H1 (cell line): ENCODE measurements around the gene PGAM1. TPM values are rescaled to one million over a fixed set of nuclear protein-coding genes. Genes with fewer than 3 reads are reported as not detected.

ENCODE experiments used
- CTCF ChIA-PET: fragments of 300-600 bp; sonication (Branson Sonifier 250); formaldehyde crosslinking; loops from one replicate; lab custom pipeline; 2021; ENCODE audit not compliant: partially characterized antibody; lab: Charles Lee
- POLR2A ChIA-PET: fragments of 300-600 bp; sonication (Branson Sonifier 250); formaldehyde crosslinking; loops from one replicate; lab custom pipeline; 2021; ENCODE audit warnings: inconsistent platforms; ENCODE audit not compliant: partially characterized antibody; lab: Charles Lee
- DNase-seq, 2 experiments: peaks; one replicate each; pipeline versions ENCODE4 v3.0.0 to v3.0.0-alpha.2; 2010 to 2022; ENCODE audit warnings: low spot score in 2 of 2, low read depth in 1 of 2, mixed read lengths in 1 of 2
- FAIRE-seq: peaks from 2 replicates; lab custom pipeline; 2011; peaks lifted over from hg19 to GRCh38; lab: Jason Lieb, UNC
- H2AFZ ChIP-seq: 2 replicates; pipeline ENCODE4 v1.8.1; 2012; ENCODE audit warnings: low read length, inconsistent platforms
- H2AK5ac ChIP-seq: 2 replicates; pipeline ENCODE4 v1.6.1; 2013; ENCODE audit warnings: low read depth, low read length
- H2BK120ac ChIP-seq: replicated peaks from 2 replicates; pipeline ENCODE3; 2013; ENCODE audit warnings: low read depth, low read length, inconsistent platforms
- H2BK12ac ChIP-seq: 2 replicates; pipeline ENCODE4 v1.6.1; 2013; ENCODE audit warnings: low read depth, low read length
- H2BK15ac ChIP-seq: 2 replicates; pipeline ENCODE4 v1.6.1; 2013; ENCODE audit warnings: low read length
- H2BK20ac ChIP-seq: 2 replicates; pipeline ENCODE4 v1.6.1; 2013; ENCODE audit warnings: low read length
- H2BK5ac ChIP-seq: 2 replicates; pipeline ENCODE4 v1.6.1; 2013; ENCODE audit warnings: low read depth, low read length
- H3K14ac ChIP-seq: 2 replicates; pipeline ENCODE4 v1.6.1; 2013; ENCODE audit warnings: inconsistent platforms; ENCODE audit not compliant: insufficient read length
- H3K18ac ChIP-seq: 2 replicates; pipeline ENCODE4 v1.6.1; 2013; ENCODE audit warnings: low read length; ENCODE audit errors: extremely low read depth
- H3K23ac ChIP-seq: 2 replicates; pipeline ENCODE4 v1.6.1; 2013; ENCODE audit warnings: inconsistent platforms; ENCODE audit not compliant: insufficient read length
- H3K23me2 ChIP-seq: 2 replicates; pipeline ENCODE4 v1.6.1; 2013; ENCODE audit warnings: low read depth, low read length
- H3K27ac ChIP-seq: 2 replicates; pipeline ENCODE4 v1.6.1; 2011; ENCODE audit warnings: low read depth, low read length, inconsistent platforms
- H3K27me3 ChIP-seq, 4 experiments: replicated peaks in 1 of 4; 1 replicate in 1 of 4; 2 replicates in 3 of 4; pipeline versions ENCODE4 v1.6.1 to v1.8.1; 2011 to 2013; ENCODE audit warnings: low read length in 3 of 4, mild to moderate bottlenecking in 3 of 4, inconsistent platforms in 2 of 4, mixed read lengths in 2 of 4, moderate library complexity in 1 of 4; ENCODE audit not compliant: control insufficient read depth in 3 of 4, insufficient read depth in 3 of 4; ENCODE audit errors: extremely low read depth in 1 of 4
- H3K36me3 ChIP-seq, 4 experiments: 2 replicates each; pipeline versions ENCODE4 v1.6.1 to v1.8.1; 2011 to 2013; ENCODE audit warnings: mild to moderate bottlenecking in 4 of 4, low read length in 3 of 4, moderate library complexity in 2 of 4, control low read depth in 1 of 4, inconsistent platforms in 1 of 4; ENCODE audit not compliant: insufficient read depth in 4 of 4, control insufficient read depth in 2 of 4
- H3K4ac ChIP-seq: replicated peaks from 2 replicates; pipeline ENCODE3; 2013; ENCODE audit warnings: low read length, low read depth, mixed read lengths, inconsistent platforms; ENCODE audit not compliant: insufficient read length
- H3K4me1 ChIP-seq, 4 experiments: replicated peaks in 1 of 4; 1 replicate in 1 of 4; 2 replicates in 3 of 4; pipeline versions ENCODE4 v1.6.1 to v1.8.1; 2011 to 2013; ENCODE audit warnings: low read length in 3 of 4, inconsistent platforms in 2 of 4, mixed read lengths in 1 of 4; ENCODE audit not compliant: insufficient read depth in 4 of 4, control insufficient read depth in 3 of 4
- H3K4me2 ChIP-seq, 2 experiments: 2 replicates each; pipeline versions ENCODE4 v1.6.1 to v1.8.1; 2011 to 2013; ENCODE audit warnings: low read depth in 2 of 2, low read length in 2 of 2, control low read depth in 1 of 2, inconsistent platforms in 1 of 2, mild to moderate bottlenecking in 1 of 2; ENCODE audit not compliant: insufficient read depth in 1 of 2
- H3K4me3 ChIP-seq, 4 experiments: fragments of 200-600, 300-600 bp in 1 of 4; sonication (generic), shearing (Covaris generic), sonication (Bioruptor Twin) in 1 of 4; 2 replicates each; pipeline versions ENCODE4 v1.5.1 to v1.8.1; 2011 to 2016; ENCODE audit warnings: low read length in 4 of 4, low read depth in 3 of 4, control low read depth in 2 of 4, inconsistent platforms in 2 of 4, mild to moderate bottlenecking in 2 of 4, mixed read lengths in 1 of 4, moderate library complexity in 1 of 4; ENCODE audit not compliant: insufficient read depth in 2 of 4; ENCODE audit errors: extremely low read depth in 1 of 4
- H3K56ac ChIP-seq: replicated peaks from 2 replicates; pipeline ENCODE3; 2013; ENCODE audit warnings: low read depth, mild to moderate bottlenecking, mixed read lengths, low read length, inconsistent platforms; ENCODE audit not compliant: insufficient read length
- H3K79me1 ChIP-seq: 2 replicates; pipeline ENCODE4 v1.6.1; 2013; ENCODE audit warnings: low read depth, low read length, control low read depth
- H3K79me2 ChIP-seq, 2 experiments: 2 replicates each; pipeline versions ENCODE4 v1.6.1 to v1.8.1; 2012 to 2013; ENCODE audit warnings: low read length in 2 of 2, mild to moderate bottlenecking in 2 of 2, inconsistent platforms in 1 of 2; ENCODE audit not compliant: insufficient read depth in 2 of 2, control insufficient read depth in 1 of 2
- H3K9ac ChIP-seq, 4 experiments: replicated peaks in 1 of 4; 1 replicate in 1 of 4; 2 replicates in 3 of 4; pipeline versions ENCODE4 v1.6.1 to v1.8.1; 2011 to 2013; ENCODE audit warnings: low read depth in 3 of 4, low read length in 3 of 4, control low read depth in 2 of 4, mild to moderate bottlenecking in 2 of 4, moderate library complexity in 2 of 4, inconsistent platforms in 1 of 4; ENCODE audit errors: extremely low read depth in 1 of 4
- H3K9me3 ChIP-seq, 2 experiments: 2 replicates each; pipeline versions ENCODE4 v1.6.1 to v1.8.1; 2012 to 2013; ENCODE audit warnings: mild to moderate bottlenecking in 2 of 2, moderate library complexity in 2 of 2, control low read depth in 1 of 2, inconsistent platforms in 1 of 2, low read depth in 1 of 2, low read length in 1 of 2, mixed read lengths in 1 of 2; ENCODE audit not compliant: insufficient read depth in 2 of 2
- H4K20me1 ChIP-seq, 2 experiments: replicated peaks in 1 of 2; 2 replicates each; pipeline versions ENCODE3 to v1.8.1; 2011 to 2013; ENCODE audit warnings: inconsistent platforms in 2 of 2, low read length in 2 of 2, mild to moderate bottlenecking in 1 of 2; ENCODE audit not compliant: insufficient read depth in 2 of 2, control insufficient read depth in 1 of 2
- H4K5ac ChIP-seq: 2 replicates; pipeline ENCODE4 v1.6.1; 2013; ENCODE audit warnings: low read length, low read depth, mixed read lengths, inconsistent platforms; ENCODE audit not compliant: insufficient read length
- H4K8ac ChIP-seq: 2 replicates; pipeline ENCODE4 v1.8.0; 2013; ENCODE audit warnings: mild to moderate bottlenecking, moderate library complexity, low read length, inconsistent platforms; ENCODE audit not compliant: insufficient read depth; ENCODE audit errors: extremely low read depth
- H4K91ac ChIP-seq: replicated peaks from 2 replicates; pipeline ENCODE3; 2013; ENCODE audit warnings: low read length, mixed read lengths, inconsistent platforms; ENCODE audit not compliant: insufficient read length
- BACH1 ChIP-seq: IDR thresholded peaks from 2 replicates; pipeline ENCODE4 v1.6.1; 2012; ENCODE audit warnings: low read length, improper control_type of control experiment
- POLR2A ChIP-seq, 2 experiments: IDR thresholded peaks; 1 replicate in 1 of 2; 2 replicates in 1 of 2; pipeline ENCODE4 v1.6.1; 2011; ENCODE audit warnings: low read depth in 2 of 2, low read length in 2 of 2, mild to moderate bottlenecking in 2 of 2; ENCODE audit errors: control extremely low read depth in 1 of 2
- POU5F1 ChIP-seq: IDR thresholded peaks from 2 replicates; pipeline ENCODE4 v1.6.1; 2011; ENCODE audit warnings: low read depth, mild to moderate bottlenecking, low read length, moderate library complexity
- RNF2 ChIP-seq: fragments of 200-900, 300-1000 bp; sonication (generic); IDR thresholded peaks from 2 replicates; pipeline ENCODE4 v1.7.1; 2016; ENCODE audit warnings: borderline replicate concordance, low read depth, mild to moderate bottlenecking, antibody characterized with exemption, low read length; ENCODE audit not compliant: poor library complexity, severe bottlenecking; ENCODE audit errors: missing control alignments
- SRF ChIP-seq: IDR thresholded peaks from 2 replicates; pipeline ENCODE4 v1.6.1; 2011; ENCODE audit warnings: mild to moderate bottlenecking, low read depth, low read length, moderate library complexity
- WGBS, 2 experiments: shearing (Covaris generic) in 1 of 2; methylation state at CpG; one replicate each; pipeline versions ENCODE4 v1.1.6 to v1.1.7; 2013 to 2015; ENCODE audit warnings: low lambda C conversion rate in 2 of 2, mixed read lengths in 2 of 2, inconsistent platforms in 1 of 2, low coverage in 1 of 2, missing lambda C conversion rate in 1 of 2; ENCODE audit not compliant: insufficient replicate concordance in 2 of 2, insufficient coverage in 1 of 2, insufficient read length in 1 of 2; ENCODE audit errors: extremely low coverage in 1 of 2, missing lambda C conversion rate in 1 of 2; 5-methylcytosine and 5-hydroxymethylcytosine counted together
- polyA plus RNA-seq, 7 experiments: library from polyadenylated mRNA; depleted of rRNA in 3 of 7; stranded (reverse) in 5 of 7; unstranded in 2 of 7; fragments of >200 nt in 5 of 7; fragments of 200-250 nt in 2 of 7; gene quantifications; 1 replicate in 5 of 7; 2 replicates in 1 of 7; 4 replicates in 1 of 7; pipeline versions ENCODE4 v1.2.1 to v1.2.3, GENCODE V29; 2011 to 2013; ENCODE audit warnings: missing spikeins in 2 of 7, mixed read lengths in 2 of 7
- total RNA-seq: library from RNA; stranded (reverse); fragmentation: NEBNext Ultra II Directional; extraction: Animal tissue kit (Norgen Biotek cat#: 25700); gene quantifications from 2 replicates; pipeline ENCODE4 v1.2.1, GENCODE V29; 2021

The PGAM1 gene
- total and polyA plus RNA-seq, 2 of the 8 experiments (the other 6 are each of a cell fraction or from before 2014, with no cell fraction given): 791 to 799 TPM

DNA sequence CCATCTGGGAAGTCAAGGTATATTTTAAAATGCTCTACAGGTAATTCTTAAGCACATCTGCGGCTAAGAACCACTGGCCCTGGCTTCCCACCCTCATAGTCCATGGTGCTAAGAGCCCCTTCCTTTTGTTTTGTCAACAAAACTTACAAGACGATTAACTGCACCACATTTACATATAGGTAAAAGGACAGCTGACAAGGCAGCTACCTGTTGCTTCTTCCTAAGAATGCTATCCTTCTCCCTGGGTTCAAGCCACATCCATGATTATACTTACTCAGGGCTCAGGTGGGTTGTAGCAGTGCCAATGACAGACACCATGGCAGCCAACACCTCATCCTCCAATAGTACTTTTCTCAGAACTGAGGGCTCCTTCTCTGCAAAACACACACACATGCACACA lies 36.3 kb downstream of the PGAM1 start:
- Histone ChIP-seq H2BK120ac (no peak overlapping the region), H3K4me1 (no peaks in the 10 kb centered on the region), H3K79me2 (no peaks in the 10 kb centered on the region), H4K8ac (no peak overlapping the region), H3K27me3 (no peaks in the 10 kb centered on the region), H2BK20ac (no peak overlapping the region), H2AFZ (no peak overlapping the region), H3K79me1 (no peaks in the 10 kb centered on the region; the same call in 1 of the 2 replicates), H3K23me2 (no peaks in the 10 kb centered on the region), H3K4me3 (no peak overlapping the region), H2BK15ac (no peak overlapping the region), H3K9ac (no peak overlapping the region), H3K9me3 (peaks cover 0 to 2% of the 10 kb centered on the region in 2 experiments; a peak in 1 of 4 replicates), H3K18ac (no peak overlapping the region), H2AK5ac (no peak overlapping the region), H3K14ac (no peak overlapping the region), H4K91ac (no peak overlapping the region), H3K23ac (no peak overlapping the region), H3K36me3 (peaks cover 51 to 87% (median 80%) of the 10 kb centered on the region in 4 experiments), H3K4ac (no peak overlapping the region), H3K56ac (no peak overlapping the region), H2BK5ac (no peak overlapping the region), H4K5ac (no peak overlapping the region), H3K27ac (no peak overlapping the region), H3K4me2 (no peak overlapping the region), H4K20me1 (peaks cover 0 to 10% of the 10 kb centered on the region in 2 experiments), H2BK12ac (no peak overlapping the region)
- no peak for FAIRE-seq
- POLR2A ChIA-PET: interaction anchor here (0.6 to 12.5 kb wide), 5 partner anchors 10 to 186 kb away, joined by 4 to 105 read pairs (median 4); no protein-coding TSS in a partner anchor
- DNase-seq: no peak
- CTCF ChIA-PET: interaction anchor here (0.8 to 3.0 kb wide), 12 partner anchors 10 to 151 kb away, joined by 3 to 19 read pairs (median 4); partner anchors contain the start of gene RRP12
- no peak for TF ChIP-seq RNF2
- TF ChIP-seq POLR2A (IDR thresholded peaks at IDR 0.05; ENCODE audit: control extremely low read depth in 1 of 2, low read depth in 2 of 2, low read length in 2 of 2): no peak
- TF ChIP-seq POU5F1: no peak
- TF ChIP-seq BACH1: no peak
- no peak for TF ChIP-seq SRF
- WGBS, 2 experiments: 92% methylated on average over 2 of the region's 2 CpGs; no CpG with 5 or more reads in 1 of the 2 experiments
